ENCODE data around the gene NAA25. TPM values are rescaled to one million over a fixed set of nuclear protein-coding genes. Genes with fewer than 3 reads are reported as not detected.
A peak's percentile ranks its signal among the peaks of the same experiment; 100 is the strongest.

The NAA25 gene
- total and polyA plus RNA-seq, 9 of the 15 experiments (the other 6 are each of a cell fraction or from before 2014, with no cell fraction given) = 26.6 to 59.6 (median 48.9) TPM

DNA sequence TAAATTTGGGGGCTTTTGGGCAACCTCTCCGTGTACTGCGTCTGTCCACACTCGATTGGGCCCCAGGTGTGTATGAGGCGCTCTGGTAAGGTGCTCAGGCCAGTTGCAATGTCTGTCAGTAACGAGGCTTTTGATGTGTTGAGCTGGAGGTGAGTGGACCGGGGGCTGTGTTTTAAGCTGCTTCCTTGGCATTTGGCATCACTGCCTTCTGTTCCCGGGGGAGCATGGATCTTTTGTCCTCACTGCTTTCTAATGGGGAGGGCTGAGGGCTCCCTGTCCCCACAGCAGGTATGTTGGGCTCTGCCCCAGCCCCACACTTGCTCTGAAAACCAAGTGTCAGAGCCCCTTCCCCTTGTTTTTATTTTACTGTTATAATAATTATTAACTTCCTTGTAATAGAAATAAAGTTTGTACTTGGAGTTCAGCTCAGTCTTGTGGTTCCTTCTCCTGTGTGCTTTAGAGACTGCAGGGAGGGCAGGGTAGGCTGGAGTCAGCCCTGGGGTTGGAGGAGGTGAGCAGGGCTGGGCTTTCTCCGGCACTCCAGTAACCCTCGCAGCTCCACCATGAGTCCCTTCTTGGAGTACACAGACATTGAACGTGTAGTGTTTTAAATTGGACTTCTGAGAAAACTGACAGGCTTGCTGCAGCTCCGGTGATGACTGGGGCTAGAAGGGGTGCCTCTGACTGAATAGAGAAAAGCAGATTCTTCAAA lies 44.8 kb upstream of the NAA25 start:
- Histone ChIP-seq H3K9ac (ENCODE audit: insufficient read depth in 1 of 2, low read depth in 2 of 2, low read length in 2 of 2) (no peak overlapping the region), H4K20me1 (replicated peaks; ENCODE audit: control insufficient read depth, insufficient read depth, low read length) (no peaks in the 10 kb centered on the region), H3K9me3 (replicated peaks; ENCODE audit: control insufficient read depth, insufficient read depth, low read depth, low read length) (no peaks in the 10 kb centered on the region), H3K4me3 (no peak overlapping the region), H3K9me1 (ENCODE audit: control insufficient read depth, insufficient read depth, low read length) (peaks cover 2% of the 10 kb centered on the region), H3K36me3 (ENCODE audit: control insufficient read depth, insufficient read depth, low read length) (peaks cover 59% of the 10 kb centered on the region; the same call in 2 of the 3 replicates), H3K27me3 (ENCODE audit: control insufficient read depth in 2 of 2, insufficient read depth in 2 of 2, low read length in 2 of 2) (no peaks in the 10 kb centered on the region), H3K27ac (ENCODE audit: extremely low read depth, low read depth, low read length) (no peak overlapping the region), H3K4me1 (replicated peaks in 1 of 2; ENCODE audit: control insufficient read depth in 2 of 2, insufficient read depth in 2 of 2, low read length in 2 of 2) (no peaks in the 10 kb centered on the region), H3K79me2 (ENCODE audit: control insufficient read depth, insufficient read depth, low read length) (no peaks in the 10 kb centered on the region), H3K4me2 (ENCODE audit: insufficient read depth, low read length) (no peak overlapping the region), H2AFZ (ENCODE audit: low read depth, low read length) (no peak overlapping the region)
- FAIRE-seq (no peak), ATAC-seq (no peak), DNase-seq (ENCODE audit: extremely low read depth in 1 of 4, low spot score in 3 of 4) (no peak)
- intact Hi-C loops (cut with micrococcal nuclease) = no loop called here
- in situ Hi-C loops (cut with MboI) = no loop called here
- CTCF ChIA-PET (ENCODE audit: low intra/inter-chr PET ratio) = no interaction called here
- WGBS (ENCODE audit: insufficient coverage, low coverage, missing lambda C conversion rate) = 83% methylated on average over 10 of the region's 11 CpGs
- POLR2A ChIA-PET = interaction anchor here (2.2 to 2.7 kb wide), 2 partner anchors 11 to 21 kb away, joined by 7 to 9 read pairs; no protein-coding TSS in a partner anchor
- TSS peak; percentile 32 for BruUV-seq (replicated peaks)
- TF ChIP-seq, protein P1, sequence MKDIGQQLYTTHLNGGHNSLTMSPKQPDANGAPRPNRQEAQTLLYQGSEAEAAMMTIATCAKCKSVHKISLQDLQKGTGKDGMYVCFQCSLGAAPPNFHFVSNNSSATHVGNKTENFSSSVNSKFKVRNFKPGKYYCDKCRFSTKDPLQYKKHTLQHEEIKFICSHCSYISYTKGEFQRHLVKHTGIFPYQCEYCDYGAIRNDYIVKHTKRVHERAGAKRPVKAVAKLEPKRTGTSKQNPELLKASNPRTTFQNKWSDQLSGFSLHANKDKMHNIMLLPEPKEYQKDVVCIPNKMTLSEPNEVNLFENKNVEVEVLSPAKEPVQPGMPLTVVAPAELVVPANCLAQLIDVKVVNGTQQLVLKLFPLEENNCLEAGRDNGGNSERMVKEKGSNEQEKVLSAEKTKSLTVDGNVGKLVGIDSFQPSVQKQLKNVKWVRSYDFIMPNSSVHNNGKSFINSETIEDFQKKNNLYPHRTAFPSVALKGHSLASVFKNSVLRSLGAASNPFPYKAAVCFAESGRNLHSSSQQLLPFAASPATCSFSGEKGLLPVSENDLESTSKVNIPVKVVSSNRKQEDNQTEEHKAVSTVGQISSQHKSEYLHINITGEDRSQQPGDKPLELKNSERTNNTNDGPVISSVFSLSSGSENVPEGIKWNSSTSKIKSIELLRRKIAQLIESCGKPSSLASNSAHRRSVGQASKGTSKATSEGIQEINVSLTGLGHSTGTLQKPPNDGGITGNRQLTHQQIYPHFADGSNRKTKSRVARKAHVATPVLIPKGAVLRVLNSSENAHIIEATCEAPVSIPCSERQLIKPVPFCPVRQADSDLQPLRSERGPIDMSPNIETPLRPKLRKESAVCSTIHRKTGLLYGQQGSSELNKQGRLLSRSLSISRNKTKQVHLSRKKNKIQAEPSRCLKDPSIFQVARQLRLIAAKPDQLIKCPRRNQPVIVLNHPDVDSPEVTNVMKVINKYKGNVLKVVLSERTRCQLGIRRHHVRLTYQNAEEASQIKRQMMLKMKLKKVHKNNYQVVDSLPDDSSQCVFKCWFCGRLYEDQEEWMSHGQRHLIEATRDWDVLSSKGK (CRISPR knock-in tag; IDR thresholded peaks at IDR 0.05) = no peak
- TF ChIP-seq POLR2AphosphoS2 (IDR thresholded peaks at IDR 0.05; ENCODE audit: low read length) = 0 out of 2 replicates have a peak, but pooled peaks have one; percentile 6
